ENCODE results near the gene HOXA1.

The HOXA1 gene

DNA sequence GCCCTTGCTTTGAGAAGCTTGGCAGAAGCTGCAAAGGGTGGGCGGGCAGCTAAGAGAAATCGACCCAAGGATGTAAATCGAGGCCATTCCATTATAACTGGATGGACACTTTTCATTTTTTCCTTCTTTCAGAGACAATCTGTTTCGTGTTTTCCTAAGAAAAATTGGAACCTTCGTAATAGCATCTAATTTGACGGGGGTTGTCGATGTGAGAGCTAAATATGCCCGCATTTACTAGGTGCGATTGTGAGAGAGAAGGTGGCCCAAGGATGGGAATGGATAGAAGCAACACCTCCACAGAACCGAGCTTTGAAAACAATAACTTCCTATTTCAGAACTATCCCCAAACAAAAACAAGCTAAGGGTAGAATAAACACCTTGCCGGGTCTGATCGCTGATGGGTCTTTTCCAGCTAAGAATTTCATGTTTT lies 35.6 kb upstream of the HOXA1 start:
- no peak for DNase-seq

DNA sequence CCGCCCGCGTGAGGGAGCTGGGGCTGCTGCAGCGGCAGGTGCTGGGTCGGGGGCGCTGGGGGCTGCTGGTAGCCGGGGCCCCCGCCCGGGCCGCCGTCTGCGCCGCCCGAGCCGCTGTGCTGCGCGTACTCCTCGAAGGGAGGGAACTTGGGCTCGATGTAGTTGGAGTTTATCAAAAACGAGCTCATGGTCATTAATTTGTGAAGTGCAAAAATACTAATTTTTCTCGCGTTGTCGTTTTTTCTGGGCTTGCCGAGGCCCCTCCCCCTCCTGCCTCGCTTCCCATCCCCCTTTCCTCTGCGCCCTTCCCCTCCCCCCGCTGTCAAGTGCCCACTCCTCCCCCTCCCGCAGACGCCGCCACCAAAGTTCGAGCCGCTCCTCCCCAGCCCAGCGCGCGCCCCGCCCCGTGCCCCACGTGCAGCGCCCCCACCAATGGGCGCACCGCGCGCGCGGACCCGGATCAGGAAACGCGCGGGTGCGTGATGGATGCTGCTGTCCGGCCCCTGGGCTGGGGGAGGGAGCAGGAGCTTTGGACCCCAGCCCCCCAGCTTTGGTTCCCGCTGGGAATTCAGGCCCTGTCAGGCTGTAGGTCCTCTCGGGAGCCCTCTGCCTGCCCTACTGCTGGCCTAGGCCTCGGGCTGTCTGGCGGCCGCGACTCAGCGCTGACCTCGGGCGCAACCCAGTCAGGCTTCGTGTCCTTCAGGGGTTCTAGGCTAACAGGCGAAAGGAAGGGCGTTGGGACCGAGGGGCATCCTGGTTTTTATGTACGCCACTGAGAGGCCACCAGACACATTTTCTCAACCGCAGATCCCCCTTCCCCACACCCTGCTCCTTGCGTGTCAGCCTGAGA lies 35.0 kb upstream of the HOXA1 start, which contains the start of gene HOXA4:
Gene HOXA4, minus strand, starts transcription at position 218 of the 850 bp plus-strand sequence. Its CDS starts 24 bp downstream, at position 194.
- DNase-seq = no peak

DNA sequence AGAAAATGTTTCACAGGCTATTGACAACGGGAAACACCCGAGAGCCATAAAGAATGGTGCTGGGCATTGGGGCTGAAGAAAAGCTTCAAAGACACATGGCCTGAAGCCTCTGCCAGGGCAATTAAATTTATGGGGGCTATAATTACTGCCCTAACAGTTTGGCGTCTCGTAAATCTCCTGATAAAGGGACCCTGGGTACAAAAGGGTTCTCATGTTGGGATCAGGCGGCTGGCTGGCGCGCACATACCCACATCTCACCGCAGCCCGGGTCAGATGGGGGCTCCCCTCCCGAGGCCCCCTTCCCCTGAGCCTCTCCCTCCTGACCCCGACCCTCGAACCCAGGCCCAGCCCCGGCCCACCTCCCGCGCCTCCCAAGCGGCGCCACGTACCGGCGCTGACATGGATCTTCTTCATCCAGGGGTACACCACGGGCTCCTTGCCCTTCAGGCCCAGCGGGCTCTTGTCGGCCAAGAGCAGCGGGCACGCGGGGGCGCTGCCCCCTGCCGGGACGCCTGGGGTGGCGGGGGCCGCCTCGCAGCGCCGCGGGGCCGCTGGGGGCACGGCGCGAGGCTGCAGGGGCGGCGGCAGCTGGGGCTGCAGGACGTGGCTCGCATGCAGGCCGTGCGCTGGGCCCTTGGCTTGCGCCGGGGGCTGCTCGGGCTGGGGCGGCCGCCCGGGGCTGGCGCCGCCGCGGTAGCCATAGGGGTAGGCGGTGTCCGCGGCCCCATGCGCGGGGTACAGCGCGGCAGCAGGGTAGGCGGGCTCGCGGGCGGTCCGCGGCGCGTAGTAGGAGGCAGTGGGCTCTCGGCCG lies 34.1 kb upstream of the HOXA1 start:
- DNase-seq = no peak

DNA sequence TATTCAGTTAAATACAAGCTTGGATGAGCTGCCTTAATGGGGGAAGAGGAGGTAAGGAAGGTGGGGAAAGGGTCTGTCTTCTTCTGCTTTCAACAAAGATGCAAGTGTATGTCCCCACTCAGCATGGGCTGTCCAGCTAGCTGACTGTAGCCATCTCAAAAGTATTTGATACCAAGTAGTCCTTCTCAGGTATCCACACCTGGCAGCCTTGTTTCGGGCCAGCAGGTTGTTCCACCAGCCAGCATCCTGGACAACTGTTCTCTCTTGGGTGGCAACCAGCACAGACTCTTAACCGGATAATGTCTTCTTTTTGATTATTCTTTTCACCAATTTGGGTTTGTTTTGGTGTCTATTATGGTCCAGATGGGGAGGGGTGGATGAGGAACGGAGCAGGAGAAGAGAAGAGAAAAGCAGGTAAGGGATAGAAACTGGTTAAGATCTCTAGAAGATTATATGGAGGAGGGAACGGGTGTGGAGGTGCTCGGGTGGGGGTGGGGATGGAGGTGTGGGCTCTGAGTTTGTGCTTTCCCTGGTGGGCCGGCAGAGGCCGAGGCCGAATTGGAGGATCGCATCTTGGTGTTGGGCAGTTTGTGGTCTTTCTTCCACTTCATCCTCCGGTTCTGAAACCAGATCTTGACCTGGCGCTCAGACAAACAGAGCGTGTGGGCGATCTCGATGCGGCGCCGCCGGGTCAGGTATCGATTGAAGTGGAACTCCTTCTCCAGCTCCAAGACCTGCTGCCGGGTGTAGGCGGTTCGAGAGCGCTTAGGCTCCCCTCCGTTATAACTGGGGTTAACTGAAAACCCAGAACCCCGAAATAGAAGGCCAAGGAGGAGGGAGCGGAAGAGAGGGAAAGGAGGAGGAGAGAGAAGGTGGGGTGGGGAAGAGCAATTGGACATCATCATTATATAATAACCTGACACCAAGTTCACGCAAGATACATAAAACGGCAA lies 33.3 kb upstream of the HOXA1 start:
- DNase-seq = no peak

DNA sequence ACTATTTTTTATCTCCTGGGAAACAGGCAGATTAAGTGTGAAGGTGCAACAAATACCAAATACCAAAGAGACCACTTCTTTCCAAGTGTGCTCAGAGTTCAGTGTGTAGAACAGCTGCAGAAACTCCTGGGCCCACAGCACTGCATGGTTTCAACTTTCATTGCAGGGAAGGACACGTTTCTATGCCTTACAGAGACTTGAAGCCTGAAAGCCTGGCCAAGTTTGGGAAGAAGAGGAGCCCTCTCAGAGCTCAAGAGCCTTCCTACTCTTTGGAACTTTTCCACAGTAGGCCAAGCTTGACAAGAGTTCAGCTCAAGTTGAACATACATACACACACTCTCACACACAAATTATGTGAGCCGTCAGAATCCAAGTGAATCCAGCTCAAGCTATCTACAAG lies 32.2 kb upstream of the HOXA1 start:
- no peak for DNase-seq

DNA sequence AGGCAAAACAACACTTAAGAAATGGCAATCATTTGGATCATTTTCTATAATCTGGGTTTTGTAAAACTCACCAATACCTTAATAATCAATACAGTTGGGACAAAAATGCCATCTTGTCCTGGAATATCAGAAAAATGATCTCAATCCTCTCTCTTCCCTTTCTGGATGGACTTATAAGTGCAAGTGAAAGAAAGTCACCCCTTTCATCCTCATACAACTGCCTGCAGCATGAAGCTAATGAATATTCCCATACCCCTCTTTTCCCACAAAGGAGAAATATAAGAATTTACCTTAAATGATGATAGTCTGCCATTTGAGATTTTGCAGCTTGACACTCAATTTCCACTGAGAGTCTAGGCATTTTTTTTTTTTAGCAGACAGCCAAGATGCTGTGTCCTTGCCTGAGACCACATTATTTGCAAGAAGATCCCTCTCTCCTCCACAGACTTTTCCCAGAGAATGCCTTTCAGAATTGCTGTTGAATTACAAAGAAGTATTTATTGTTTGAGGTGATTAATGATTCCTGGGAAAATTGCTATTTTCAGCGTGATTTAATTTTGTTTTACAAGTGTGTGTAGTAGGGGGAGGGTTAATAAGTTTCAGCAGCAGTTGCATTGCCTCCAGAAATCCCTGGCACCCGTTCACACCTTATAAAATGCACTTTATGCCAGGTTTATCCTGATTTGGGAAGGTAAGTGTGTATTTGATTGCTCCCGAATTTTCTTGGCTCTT lies 31.0 kb upstream of the HOXA1 start:
- DNase-seq = no peak

DNA sequence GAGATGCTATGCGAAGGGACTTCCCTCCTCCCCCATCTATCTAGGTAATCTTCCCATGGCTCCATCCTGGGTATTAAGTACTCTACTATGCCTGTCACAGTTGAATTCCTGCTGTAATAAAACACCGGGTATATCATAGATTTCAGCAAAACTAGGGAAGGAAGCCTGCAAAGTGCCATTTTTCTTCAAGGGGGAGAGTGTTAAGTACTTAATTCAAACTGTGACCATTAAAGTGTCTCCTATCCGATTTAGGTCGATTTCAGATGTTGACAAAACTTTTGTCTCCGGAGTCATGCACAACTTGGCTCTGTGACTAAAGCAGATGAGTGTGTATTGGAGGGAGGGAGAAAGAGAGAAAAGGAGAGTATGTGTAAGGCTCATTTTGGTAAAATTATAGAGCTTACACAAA lies 30.2 kb upstream of the HOXA1 start:
- DNase-seq = no peak

DNA sequence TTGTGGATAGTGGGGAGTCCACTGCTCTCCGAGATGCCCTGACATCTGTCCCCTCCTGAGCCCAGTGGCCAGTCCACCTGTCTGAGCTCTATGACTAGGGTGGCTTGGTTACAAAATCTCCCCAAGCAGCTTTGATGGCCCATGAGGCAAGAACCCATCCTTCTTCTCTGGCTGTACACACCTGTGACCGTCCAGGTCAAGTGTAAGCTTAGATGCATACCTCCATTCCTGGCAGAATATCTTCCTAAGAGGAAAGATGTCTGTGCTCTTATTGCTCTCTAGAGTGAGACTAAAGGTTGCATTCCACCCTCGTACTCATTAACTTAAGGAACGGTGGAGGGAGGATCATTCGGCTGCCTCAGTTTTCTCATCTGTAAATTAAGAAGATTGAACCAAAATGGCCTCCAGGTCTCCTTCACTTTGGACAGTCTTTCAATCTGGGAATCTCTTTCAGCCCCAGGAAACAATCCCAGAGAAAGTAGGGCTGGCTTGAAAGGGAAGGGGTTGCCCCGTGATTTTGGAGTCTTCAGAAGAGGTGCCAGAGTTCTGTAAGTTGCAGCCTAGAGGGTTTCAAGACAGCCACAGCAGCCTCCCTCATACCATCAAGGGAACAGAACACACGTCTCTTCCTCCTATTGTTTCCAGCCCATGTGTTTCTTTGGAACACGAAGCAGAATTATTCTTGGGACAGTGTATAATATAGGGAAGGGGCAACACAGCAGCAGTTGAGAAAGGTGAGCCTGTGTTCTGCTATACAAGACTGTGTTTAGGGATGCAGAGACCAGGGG lies 29.3 kb upstream of the HOXA1 start:
- DNase-seq = no peak

DNA sequence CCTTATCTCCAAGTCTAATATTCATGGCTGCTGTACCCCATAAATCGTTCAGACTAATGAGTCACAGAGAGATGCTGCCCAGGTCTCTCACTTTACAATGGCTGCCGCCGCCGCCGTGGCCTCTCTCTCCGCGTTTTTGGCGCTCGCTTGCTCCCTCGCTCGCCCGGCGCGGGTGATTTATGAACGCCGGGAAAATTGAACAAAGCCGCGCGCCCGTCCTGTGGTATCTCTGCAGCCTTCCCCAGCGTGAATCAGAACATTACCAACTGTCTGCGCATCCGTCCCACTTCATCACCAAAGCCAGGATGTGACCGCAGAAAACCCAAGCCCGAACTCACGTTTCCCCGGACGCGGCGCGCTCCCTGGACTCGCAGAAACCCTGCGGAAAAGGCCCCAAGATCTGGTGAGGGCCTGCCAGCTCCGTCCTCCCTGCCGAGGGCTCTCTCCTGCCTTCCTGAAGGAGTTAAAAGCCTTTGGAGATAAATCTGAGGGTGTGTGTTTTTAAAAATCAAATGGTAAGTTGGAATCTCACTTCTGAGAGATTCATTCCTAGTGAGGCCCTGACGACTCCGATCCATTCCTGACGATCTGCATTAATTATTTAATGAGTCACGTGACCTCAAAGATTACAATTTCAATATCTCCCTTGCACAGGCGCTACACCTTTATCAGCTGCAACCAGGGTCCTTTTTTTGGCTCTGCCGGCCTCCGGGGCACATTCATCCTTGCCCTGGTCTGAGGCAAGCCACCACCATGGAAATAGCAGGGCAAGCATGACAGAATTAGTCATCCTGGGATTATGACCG lies 28.5 kb upstream of the HOXA1 start:
- no peak for DNase-seq

DNA sequence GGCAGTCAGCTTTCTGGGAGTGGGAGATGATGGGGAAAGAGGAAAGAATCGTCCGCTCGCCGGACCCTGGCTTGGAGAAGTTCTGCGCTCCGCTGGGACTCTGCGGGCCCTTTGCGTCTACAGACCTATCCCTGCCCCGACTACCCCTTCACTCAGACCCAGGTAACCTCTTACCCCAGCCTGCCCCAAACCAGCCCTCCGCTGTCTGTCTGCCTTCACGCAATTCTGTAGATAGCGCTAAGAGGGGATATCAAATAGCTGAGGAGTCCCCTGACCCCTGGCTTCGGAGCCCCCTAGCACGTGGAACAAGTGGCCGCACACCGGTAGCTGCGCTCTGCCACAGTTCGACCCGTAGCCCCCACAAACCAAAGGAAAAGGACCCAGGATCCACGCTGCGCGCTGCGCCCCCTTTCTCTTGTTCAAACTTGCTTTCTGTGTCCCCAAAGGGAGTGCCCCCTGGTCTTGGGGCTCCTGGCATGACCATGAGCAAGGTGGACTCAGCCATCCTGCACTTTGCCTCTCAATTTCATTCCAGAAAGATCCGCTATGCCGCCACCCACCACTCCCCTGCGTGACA lies 27.8 kb upstream of the HOXA1 start:
- no peak for DNase-seq

DNA sequence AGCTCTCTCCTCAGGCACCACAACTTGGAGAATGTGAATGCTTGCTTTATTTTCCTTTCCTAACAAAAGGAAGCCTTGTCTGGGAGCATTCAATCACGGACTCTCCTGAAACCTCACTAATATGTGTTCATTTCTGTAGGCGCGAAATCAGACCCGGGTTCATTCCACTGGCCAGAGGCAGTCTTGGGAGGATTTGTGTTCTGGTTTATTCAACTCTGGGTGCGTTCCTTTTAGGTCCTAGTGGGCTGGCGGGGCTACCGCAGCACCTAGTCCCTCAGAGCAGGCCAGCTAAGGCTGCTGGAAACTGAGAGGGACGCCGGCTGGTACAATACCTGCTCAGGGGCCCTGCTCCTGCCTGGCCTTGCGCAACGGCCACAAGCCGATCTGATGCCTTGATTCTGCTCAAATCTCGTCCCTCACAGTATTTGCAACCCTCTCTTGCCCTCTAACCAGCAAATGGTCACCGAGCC lies 27.2 kb upstream of the HOXA1 start:
- DNase-seq = no peak

DNA sequence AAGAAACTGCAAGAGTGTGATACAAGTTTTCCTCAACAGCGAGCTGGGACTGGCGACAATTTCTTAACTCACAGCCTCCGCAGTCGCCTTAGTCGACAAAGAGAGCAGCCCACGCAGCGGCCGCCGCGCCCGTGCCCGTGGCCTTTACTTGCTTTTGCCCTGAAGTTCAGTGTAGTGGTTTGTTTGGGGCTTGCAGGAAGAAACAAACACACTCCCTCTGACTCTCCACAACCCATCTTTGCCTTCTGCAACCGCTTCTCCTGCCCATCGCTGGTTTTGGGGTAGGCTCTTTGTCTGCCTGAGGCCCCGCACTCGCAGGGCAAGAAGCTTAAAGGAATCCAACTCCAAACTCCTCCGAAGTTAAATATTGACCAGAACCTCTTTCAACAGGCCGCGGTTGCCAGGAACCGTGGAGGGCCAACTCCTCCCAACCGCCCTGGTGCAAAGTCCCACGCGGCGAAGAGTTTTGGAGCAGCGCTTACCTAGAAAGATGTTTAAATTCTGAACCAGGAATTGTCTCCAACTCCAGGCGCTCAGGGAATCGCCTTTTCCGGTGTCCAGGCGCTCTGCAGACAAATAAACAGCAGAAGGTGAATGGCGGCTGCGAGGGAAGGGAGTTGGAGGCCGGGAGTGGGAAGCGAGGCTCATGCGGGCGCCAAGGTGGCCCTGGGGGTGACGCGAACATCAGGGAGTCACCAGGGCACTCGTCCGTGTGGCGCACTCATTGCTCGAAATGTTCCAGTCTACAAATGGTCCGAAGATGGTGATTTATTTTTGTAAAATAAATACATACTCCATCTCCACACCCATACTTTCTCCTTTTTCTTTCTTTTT lies 26.5 kb upstream of the HOXA1 start:
- no peak for DNase-seq

DNA sequence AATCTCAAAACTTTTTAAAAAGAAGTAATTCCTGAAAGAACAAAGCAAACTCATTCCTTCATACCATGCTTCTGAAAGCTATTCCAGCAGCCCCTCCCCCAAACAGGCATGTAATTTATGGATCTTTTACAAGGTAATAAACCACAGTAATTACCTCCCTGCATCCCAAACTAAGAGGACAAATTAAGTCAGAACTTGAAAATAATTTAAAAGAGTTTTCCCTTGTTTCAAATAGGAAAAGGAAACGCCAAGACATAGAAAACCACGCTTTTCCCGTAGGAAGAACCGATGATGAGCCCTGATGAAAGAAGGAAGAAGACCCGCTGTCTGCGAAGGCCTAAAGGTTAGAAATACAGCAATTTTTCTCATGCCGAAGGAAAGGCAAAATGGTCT lies 25.9 kb upstream of the HOXA1 start:
- DNase-seq = no peak

DNA sequence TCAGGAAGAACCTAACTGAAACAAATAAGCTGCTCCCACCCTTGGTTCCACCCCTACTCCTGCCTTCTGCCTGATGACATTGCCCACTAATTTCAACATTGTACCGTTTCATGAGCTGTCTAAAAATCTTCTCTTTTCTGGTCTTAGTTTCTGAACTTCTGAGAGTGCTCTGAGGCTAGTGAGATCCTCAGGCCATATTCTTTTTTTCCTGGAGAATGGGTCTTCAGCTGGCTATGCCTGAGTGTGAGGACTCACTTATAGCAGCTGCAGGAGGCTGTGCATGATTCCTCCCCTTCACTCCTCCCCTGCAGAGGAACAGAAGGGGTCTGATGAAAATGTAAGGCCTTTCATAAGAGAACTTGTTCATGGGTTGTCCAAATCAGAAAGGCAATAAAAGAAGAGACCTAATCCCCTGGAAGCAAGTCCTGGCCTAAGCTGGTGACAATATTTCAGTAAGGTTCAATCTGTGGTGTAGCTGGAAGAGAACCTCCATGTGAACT lies 23.7 kb upstream of the HOXA1 start:
- no peak for DNase-seq

DNA sequence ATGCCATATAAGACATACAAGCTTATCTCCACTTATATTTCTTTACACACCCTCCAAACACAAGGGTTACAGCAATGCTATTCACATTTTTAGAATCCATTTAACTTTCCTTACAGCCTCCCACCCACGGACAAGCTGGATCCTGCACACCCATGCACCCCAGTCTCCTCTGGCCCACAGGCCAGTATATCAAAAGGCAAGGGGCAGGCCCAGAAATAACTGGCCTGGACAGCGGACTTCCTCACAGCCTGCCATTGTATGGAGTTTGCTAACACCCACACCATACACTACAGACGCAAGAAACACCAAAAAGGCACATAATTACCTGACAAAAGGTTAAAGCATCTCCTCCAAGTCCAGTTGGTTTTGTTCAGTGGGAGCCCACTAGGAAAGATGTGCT lies 22.8 kb upstream of the HOXA1 start:
- no peak for DNase-seq

DNA sequence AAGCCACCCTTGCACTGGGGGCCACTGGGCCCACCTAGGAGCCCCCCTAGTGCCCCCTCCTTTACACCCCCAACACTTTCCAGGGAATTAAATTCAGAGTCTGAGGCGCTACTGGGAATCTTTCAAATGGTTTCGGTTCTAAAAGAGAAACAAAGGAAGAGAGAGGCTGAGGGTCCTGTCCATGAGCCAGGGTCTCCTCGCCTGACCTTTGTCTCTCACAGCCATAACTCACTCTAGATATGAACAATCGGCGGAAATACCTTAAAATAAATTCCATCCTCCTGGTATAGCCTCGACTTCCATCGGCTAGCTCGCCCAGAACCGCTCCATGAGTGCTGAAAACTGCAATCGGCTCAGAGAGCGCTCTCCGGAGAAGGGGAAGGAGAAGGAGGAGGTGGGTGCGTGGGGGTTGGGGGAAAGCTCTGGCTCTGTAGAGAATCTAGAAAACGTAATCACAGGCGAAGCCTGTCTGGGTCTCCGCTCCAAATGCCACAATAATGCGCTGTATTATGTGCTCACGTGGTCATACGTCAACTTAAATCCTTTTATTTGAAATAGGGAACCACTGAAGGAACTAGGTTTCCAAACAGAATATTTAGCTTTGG lies 22.2 kb upstream of the HOXA1 start:
- no peak for DNase-seq

DNA sequence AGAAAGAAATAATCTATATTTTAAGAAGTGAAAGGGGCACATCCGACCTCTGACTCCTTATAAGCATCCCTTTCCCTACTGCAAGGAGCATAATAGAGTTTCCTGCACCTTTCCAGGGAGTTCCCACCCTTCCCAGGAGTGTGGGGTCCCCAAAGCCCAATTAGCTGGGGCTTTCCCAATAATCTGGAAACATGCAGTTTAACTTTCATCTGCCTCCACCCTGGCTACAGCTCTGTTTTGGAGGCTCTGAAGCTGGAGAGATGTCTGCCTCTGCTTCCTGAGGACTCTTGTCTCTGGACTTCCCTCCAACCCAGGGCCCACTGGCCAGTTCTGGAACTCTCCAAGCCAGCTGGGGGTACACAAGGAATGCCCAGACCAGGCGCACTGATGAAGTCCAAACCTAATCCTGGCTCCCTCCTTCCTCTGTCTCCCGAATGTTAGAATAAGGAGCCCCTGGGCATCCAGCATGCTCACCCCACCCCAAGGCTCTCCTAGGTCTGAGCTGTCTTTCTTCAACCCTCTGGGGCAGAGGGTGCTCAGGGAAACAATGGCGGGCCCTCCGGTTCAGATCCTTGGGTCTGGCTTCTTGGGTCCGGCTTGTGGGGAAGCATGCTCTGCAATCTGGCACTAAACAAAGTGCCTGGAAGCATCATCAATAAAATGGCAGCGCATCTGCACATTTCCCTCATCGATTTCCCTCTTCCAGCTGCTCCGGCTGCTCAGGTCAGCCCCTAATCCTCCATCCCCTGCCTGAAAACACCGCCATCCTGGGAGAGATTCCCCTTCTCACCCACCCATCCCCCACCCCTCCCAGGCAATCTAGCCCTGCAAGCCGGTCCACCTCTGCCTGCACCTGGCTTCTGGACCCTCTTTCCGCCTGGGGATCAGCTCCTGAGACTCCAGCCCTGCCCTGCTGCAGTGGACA lies 21.4 kb upstream of the HOXA1 start:
- no peak for DNase-seq
